ENCODE results near the gene STXBP4.
"Not testable (repeated sequence)": the region's sequence is repeated elsewhere in the genome, so short reads cannot be mapped to it uniquely, and the experiment has no call there.

Gene STXBP4

DNA sequence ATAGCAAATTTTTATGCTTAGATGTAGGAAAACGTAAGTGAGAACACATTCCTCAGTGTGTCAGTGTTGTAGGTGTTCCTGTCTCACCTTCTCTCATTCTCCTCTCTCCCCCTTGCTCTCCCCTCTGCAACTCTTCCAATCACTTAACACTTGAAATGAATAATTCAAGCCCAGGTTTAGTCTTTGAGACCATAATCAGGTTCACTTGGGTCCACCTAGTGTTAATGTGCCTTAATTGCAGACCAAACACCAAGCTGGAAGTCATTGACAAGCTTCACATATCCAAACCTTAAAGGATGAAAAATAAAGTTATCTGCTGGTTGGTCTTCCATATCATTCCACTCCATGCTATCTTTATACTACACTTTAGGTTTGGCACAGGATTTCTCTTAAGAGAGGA, 37.0 kb downstream of the STXBP4 start:
- peak; percentile 31 for DNase-seq
- in situ Hi-C loops (cut with MboI; ENCODE audit: low pct_unique_long_range_greater_than_20kb, low sequenced_read_pairs), result no loop called here

DNA sequence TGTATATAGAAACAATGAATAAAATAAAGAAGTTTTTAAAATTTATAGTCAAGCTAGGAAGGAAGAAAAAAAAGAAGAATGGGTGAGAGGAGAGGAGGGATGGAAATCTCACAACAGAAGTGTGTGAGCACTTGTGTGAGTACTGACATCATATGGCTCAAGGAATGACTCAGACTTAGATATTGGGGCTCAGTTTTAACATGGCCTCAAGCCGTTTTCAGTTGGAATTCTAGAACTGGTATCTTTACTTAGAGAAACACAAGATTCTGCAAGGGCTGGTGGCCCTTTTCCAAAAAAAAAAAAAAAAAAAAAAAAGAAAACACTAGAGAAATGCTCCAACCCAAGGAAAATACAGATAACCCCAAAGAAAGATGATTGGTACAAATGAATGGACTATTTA, 55.1 kb downstream of the STXBP4 start:
- no peak for DNase-seq
- in situ Hi-C loops (cut with MboI; ENCODE audit: low pct_unique_long_range_greater_than_20kb, low sequenced_read_pairs), result no loop called here

DNA sequence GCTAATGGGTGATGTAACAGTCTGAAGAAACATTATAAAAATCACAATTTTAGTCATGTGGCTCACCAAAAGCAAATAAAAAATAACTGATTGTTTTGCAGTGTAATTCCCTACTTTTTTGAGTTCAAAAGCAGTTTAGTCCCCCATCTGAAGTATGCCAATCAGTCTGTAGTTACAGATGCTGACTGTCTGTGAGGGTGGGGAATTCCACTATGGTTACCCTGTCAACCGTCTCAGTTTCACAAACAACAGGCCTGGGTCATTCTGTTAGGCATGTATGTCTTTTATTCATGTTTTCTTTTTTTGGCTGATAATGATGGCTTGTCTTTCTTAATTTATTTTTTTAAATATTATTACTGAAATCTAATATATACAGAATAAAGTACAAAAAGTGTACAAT, 69.3 kb downstream of the STXBP4 start:
- in situ Hi-C loops (cut with MboI; ENCODE audit: low pct_unique_long_range_greater_than_20kb, low sequenced_read_pairs), result no loop called here
- no peak for DNase-seq

DNA sequence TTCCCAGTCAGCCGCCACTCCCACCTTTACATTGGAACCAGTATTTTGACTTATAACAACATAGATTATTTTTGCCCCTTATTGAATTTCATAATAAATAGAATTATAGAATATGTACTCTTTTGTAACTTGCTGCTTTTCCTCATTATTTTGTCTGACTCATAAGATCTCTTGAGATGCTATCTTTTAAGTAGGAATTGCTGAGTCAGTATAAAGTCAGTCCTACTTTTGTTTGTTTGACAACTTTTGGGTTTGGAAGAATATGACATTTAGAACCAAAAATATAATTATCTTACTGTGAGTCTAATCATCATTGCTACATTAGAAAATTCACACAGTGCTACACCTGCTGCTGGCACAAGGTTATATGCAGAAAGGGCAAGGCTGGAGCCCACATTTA, 69.7 kb downstream of the STXBP4 start:
- in situ Hi-C loops (cut with MboI; ENCODE audit: low pct_unique_long_range_greater_than_20kb, low sequenced_read_pairs), result no loop called here

DNA sequence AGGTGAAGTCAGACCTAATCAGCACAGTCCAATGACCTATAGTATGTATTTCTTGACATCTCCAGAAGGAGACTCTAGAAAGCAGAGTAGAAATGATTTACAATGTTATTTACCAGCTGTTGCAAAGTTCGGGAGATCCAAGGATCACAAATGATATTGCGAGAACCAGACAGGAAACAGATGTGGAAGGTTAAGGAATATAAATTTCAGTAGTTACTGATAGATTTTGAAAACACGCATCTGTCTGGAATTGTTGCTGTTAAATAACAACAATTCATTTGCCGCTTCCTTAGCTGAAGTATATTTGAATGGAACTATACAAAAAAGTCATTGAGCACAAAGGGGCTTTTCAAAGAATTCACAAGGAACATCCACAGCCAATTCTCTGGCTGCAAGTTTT, 72.0 kb downstream of the STXBP4 start:
- DNase-seq, result no peak
- in situ Hi-C loops (cut with MboI; ENCODE audit: low pct_unique_long_range_greater_than_20kb, low sequenced_read_pairs), result no loop called here

More for the DNA sequence above, 69.7 kb downstream of the STXBP4 start:
- DNase-seq, result no peak

DNA sequence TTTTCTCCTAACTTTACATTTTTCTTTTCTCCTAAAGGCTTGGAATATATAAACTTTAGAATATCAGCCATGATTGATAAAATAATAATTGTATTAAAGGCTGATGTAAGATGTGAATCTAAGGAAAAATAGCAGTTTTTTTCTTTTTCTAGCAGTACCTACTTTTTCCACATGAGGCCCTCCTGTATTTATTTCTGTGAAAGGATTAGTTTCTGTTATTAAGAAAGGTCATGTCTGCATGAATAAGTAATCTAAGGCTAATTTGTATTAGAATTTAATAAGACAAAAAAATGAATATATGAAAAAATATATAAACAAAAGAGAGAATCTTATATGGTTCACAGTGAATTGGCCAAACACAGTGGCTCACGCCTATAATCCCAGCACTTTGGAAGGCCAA, 85.3 kb downstream of the STXBP4 start:
- no peak for DNase-seq
- in situ Hi-C loops (cut with MboI; ENCODE audit: low pct_unique_long_range_greater_than_20kb, low sequenced_read_pairs), result no loop called here

DNA sequence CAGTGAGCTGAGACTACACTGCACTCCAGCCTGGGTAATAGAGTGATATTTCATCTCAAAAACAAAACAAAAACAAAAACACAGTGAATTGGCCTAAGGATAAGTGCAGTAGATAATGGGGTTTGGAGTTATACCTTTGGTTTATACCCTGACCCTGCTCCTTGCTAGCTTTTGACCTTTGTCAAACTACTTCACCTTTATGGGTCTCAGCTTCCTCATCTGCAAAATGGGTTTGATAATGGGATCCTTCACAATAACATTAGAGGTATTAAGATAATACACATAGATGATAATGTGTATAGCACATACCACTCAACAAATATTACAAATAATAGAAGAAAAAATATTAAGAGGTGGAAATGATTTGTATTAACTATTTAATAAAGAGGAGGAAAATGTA, 85.9 kb downstream of the STXBP4 start:
- in situ Hi-C loops (cut with MboI; ENCODE audit: low pct_unique_long_range_greater_than_20kb, low sequenced_read_pairs), result no loop called here
- no peak for DNase-seq

DNA sequence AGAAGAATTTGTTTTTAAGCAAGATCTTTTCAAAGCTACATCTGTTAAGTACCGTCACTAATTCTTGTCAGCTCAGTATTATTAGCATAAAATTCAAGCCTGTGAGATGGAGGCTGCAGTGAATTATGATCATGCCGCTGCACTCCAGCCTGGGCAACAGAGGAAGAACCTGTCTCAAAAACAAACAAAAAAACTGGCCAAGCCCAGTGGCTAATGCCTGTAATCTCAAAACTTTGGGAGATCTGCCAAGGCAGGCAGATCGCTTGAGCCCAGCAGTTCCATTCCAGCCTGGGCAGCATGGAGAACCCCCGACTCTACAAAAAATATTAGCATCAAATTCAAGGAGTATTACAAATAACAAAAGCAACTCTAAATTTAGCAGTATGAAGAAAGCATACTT, 88.0 kb downstream of the STXBP4 start:
- no peak for DNase-seq
- in situ Hi-C loops (cut with MboI; ENCODE audit: low pct_unique_long_range_greater_than_20kb, low sequenced_read_pairs), result no loop called here

DNA sequence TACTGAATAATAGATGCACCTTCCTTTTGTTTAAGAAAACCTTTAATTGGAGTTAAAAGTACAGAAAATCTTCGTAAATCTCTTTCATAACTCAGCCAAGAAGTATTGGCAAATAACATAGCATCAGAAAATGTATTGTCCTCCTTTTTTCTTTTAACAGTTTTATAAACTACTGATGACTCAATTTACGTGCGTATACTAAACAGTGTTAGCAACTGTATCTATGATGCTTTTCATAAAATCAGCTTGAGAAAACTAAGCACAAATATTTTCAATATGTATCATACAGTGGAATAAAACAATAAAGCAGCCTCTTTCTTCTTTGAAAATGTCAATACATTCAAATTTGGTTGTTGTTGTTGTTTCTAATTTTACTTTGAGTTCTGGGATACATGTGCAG, 88.6 kb downstream of the STXBP4 start:
- in situ Hi-C loops (cut with MboI; ENCODE audit: low pct_unique_long_range_greater_than_20kb, low sequenced_read_pairs), result no loop called here
- no peak for DNase-seq

DNA sequence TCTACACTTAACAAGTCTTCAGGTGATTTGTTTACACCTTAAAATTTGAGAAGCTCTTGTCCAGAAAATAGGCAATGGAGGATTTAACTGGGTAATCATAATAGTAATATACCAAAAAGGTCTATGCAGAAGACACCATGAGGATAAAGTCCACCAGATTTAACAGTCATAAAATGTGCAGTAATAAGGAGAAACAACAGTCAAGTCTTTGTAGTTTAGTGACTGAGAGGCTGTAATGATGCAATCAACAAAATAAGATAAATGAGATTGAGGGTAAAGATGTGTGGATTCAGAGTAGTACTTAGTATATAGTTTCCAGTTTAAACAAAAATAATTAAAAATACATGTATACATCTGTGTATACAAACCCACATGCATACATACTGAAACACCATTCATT, 91.2 kb downstream of the STXBP4 start:
- DNase-seq, result no peak
- in situ Hi-C loops (cut with MboI; ENCODE audit: low pct_unique_long_range_greater_than_20kb, low sequenced_read_pairs), result no loop called here

DNA sequence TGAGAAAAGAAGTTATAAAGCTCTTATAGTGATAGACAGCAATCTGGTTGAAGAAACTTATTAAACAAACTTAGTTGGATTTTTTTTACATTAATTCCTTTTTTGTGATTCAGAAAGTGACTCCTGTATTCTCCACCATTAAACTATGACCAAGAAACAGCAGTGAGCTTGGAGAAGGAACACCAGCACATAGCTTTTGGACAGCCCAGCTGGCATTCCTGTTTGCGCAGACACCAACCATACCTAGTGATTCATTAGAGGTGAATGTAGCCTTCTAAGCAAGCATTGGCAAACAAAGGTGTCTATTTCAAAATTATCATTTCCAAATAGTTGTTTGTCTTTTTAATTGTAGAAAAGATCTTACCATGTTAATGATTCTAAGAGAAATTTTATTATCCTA, 94.4 kb downstream of the STXBP4 start:
- in situ Hi-C loops (cut with MboI; ENCODE audit: low pct_unique_long_range_greater_than_20kb, low sequenced_read_pairs), result no loop called here
- no peak for DNase-seq

DNA sequence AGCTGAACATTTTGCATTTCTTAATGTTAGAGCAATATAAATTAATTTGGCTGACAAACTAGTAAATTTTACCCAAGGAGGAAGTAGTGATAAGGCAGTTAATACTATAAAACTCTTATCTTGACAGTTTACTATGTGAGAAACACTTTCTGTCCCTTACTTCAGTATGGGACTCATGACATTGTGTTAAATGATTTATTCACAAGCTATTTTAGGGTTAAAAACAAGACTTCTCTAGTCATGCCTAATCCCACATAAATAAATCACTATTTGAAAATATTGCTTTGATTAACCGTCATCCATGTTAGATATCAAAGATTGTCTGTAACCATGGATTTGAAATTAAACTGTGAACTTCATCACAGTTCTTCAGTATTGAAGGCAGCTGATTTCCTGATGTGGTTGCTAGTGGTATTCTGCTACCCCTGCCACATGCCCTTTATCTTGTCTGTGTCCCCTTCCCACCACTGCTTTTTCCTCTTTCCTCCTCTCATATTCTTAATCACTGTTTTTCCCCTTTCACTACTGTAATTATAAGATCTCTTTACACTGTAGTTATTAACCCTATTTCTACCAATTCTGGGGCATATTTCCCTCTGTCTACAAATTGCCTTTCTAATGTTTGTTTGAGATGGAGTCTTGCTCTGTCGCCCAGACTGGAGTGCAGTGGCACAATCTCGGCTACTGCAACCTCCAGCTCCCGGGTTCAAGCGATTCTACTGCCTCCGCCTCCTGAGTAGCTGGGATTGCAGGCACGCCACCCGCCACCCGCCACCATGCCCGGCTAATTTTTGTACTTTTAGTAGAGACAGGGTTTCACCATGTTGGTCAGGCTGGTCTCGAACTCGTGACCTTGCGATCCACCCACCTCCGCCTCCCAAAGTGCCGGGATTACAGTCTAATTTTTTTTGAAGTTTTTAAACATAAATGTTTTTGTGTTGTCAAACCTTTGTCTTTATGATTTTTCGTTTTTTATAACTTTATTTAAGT, 95.6 kb downstream of the STXBP4 start:
- no peak for DNase-seq
- in situ Hi-C loops (cut with MboI; ENCODE audit: low pct_unique_long_range_greater_than_20kb, low sequenced_read_pairs), result no loop called here

DNA sequence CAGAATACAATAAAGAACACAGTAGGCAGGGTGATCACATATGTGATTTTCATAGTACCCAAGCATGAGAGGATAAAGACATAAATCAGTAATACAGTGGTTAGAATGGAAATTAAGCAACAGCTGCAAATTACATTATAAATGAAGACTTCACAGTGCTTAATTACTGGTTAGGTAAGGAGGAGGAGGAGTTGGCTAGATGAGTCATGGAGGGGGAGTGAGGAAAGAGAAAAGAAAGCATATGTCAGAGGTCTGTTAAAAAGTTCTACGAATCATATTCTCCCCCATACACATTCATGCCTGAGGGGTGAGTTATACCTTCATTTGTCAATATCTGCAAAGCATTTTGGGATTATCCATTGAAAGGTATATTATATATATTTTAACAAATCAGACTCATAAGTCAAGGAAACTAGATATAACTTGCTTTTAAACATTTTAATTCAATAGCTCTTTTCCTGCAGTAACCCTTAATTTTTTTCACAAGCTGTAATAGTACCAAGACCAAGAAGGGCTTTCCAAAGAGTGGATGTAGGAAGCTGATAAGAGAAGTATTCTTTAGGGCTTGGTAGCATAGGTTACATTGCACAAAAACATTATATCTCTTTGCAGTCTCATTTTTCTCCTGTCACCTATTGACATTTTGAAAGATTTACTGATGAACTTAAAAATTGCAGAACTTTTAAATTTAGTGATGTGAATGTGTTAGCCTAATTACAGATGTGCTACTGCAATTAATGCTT, 99.3 kb downstream of the STXBP4 start:
- in situ Hi-C loops (cut with MboI; ENCODE audit: low pct_unique_long_range_greater_than_20kb, low sequenced_read_pairs), result no loop called here
- no peak for DNase-seq

DNA sequence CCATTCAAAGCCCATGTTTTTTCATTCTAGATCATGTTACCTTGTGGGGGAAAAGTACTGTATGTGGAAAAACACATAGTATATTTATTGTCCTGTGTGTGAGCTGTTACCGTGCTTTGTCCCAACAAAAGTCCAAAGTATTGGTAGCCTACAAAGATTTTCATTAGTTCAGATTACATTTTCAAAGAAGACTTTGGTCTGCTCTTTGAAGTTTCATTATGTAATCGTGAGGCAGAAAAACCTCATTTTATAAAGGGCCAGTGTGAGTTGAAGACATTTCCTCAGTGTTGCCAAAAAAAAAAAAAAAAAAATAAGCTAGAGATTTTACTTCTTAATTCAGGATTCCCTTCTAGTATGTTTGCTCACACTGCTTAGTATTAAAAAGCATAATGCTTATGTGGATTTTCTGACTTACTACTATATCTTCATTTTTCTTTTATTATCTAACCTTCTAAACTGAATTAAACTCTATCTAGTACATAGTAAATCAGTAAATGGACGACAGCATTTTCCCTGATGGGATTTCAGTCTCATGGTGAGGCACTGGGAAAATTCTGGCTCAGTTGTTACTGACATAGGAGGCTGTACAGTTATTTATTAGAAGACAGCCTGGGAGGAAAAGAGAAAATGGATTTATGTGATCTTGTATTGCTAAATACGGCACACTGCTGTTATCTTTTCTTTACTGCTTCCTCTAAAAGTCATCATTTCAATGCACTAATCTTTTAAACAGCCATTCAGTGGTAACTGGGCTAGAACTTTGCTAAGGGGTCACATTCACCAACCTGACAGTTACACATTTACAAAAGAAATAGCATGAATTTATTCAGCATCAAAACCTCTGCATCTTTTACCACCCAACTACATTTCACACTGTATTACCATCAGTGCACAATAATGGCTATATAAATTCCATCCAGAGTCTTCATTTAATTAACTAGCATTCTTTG, 100.6 kb downstream of the STXBP4 start:
- no peak for DNase-seq
- in situ Hi-C loops (cut with MboI; ENCODE audit: low pct_unique_long_range_greater_than_20kb, low sequenced_read_pairs), result no loop called here

DNA sequence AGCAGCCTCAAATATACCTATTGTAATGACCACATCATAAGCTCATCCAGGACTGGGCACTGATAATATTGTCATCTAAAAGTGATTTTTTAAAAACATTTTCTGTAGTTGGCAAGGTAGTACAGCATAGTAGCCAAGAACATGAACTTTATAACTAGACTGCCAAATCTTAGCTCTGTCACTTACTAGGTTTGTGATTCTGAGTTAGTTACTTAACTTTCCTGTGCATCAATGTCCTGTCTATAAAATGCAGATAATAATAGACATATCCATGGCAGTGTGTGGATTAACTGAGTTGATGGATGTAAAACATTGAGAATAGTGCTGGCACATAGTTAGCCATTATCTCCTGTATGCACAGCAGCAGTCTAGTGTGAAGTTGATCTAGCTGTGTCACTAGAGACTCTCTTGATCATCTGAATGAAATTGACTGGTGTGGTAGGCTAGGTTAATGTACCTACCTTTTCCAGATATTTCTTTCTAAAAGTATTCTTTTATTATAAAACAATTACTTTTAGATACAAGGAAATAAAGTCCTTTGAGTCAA, 101.5 kb downstream of the STXBP4 start:
- in situ Hi-C loops (cut with MboI; ENCODE audit: low pct_unique_long_range_greater_than_20kb, low sequenced_read_pairs), result no loop called here
- no peak for DNase-seq

DNA sequence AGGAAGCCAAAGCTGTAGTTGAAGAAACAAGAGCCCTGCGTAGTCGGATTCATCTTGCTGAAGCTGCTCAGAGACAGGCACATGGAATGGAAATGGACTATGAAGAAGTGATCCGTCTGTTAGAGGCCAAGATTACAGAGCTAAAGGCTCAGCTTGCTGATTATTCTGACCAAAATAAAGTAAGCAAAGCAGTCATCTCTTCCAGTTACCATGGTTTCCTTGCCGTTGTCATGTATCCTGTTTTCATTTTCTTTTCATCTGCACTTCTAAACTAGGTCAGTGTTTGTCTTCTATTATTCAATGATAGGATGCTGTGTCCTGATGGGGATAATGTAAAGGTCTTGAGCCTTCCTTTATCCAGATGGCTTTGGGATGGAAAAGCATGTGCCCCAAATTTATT, 104.3 kb downstream of the STXBP4 start:
- DNase-seq, result no peak
- in situ Hi-C loops (cut with MboI; ENCODE audit: low pct_unique_long_range_greater_than_20kb, low sequenced_read_pairs), result no loop called here

DNA sequence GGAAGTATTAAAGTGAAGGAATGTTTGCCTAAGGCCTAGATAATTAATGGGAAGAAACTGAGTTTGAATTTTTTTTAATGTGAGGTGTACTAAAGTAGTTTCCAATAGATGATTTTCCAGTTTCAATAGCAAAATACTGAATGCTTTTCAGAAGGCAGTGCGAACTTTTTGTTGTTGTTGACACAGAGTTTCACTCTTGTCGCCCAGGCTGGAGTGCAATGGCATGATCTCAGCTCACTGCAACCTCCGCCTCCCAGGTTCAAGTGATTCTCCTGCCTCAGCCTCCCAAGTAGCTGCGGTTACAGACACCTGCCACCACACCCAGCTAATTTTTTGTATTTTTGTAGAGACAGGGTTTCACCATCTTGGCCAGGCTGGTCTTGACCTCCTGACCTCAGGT, 104.9 kb downstream of the STXBP4 start:
- in situ Hi-C loops (cut with MboI; ENCODE audit: low pct_unique_long_range_greater_than_20kb, low sequenced_read_pairs); DNase-seq: not testable (repeated sequence)

DNA sequence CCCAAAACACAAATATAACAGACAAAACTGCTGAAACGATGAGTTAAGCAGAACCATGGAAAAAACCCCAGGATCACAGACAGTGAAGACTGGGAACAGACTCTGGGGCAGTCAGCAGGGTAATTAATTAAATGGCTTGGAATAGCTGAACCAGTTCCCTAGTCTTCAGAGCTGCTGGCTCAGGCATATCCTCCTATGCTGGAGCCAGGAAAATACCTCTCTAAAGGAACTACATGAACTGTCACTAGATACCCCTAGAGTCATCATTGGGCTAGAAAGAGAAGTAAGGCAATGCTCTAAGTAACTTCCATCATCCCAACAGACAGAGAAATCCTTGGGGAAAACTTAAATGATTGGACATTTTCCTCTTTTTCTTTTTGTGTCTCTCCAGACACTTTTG, 113.0 kb downstream of the STXBP4 start:
- in situ Hi-C loops (cut with MboI; ENCODE audit: low pct_unique_long_range_greater_than_20kb, low sequenced_read_pairs), result no loop called here

DNA sequence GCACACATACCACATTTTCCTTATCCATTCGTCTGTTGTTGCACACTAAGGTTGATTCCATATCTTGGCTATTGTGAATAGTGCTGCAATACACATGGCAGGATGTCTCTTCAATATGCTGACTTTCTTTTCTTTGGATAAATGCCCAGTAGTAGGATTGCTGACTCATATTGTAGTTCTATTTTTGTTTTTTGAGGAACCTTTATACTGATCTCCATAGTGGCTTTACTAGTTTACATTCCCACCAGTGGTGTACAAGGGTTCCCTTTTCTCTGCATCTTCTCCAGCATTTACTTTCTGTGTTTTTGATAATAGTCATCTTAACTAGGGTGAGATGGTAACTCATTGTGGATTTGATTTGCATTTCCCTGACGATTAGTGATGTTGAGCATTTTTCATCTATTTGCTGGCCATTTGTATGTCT, 118.1 kb downstream of the STXBP4 start:
- DNase-seq, result peak; percentile 90
- in situ Hi-C loops (cut with MboI; ENCODE audit: low pct_unique_long_range_greater_than_20kb, low sequenced_read_pairs), result no loop called here

More for the DNA sequence above, 113.0 kb downstream of the STXBP4 start:
- no peak for DNase-seq

Data from KBM-7 (cell line).